Measurements from ENCODE around the gene BDH1.
A peak's percentile ranks its signal among the peaks of the same experiment; 100 is the strongest.

The BDH1 gene

GRCh38 chr3:197547306-197548011 lies 8.3 kb downstream of the BDH1 start:
- no peak for DNase-seq (ENCODE audit: low read depth)

GRCh38 chr3:197546307-197547085 lies 9.3 kb downstream of the BDH1 start:
- no peak for DNase-seq (ENCODE audit: low read depth)

GRCh38 chr3:197545571-197545970 lies 10.2 kb downstream of the BDH1 start:
- DNase-seq (ENCODE audit: low read depth), result no peak

- DNase-seq (ENCODE audit: low read depth), result no peak
Observed at GRCh38 chr3:197545101-197545500, 10.7 kb downstream of the BDH1 start.

- no peak for DNase-seq (ENCODE audit: low read depth)
Observed at GRCh38 chr3:197542741-197543454, 12.9 kb downstream of the BDH1 start.

GRCh38 chr3:197541756-197542539 lies 13.8 kb downstream of the BDH1 start:
- peak; percentile 47 for DNase-seq (ENCODE audit: low read depth)

GRCh38 chr3:197540961-197541377 lies 14.8 kb downstream of the BDH1 start:
- no peak for DNase-seq (ENCODE audit: low read depth)

GRCh38 chr3:197539651-197540051 lies 16.1 kb downstream of the BDH1 start:
- DNase-seq (ENCODE audit: low read depth), result no peak

GRCh38 chr3:197533927-197534725 lies 21.6 kb downstream of the BDH1 start:
- DNase-seq (ENCODE audit: low read depth), result no peak

GRCh38 chr3:197533396-197533795 lies 22.4 kb downstream of the BDH1 start:
- DNase-seq (ENCODE audit: low read depth), result no peak

- DNase-seq (ENCODE audit: low read depth), result no peak
Observed at GRCh38 chr3:197532388-197532787, 23.4 kb downstream of the BDH1 start.

GRCh38 chr3:197528190-197528589 lies 27.6 kb downstream of the BDH1 start:
- no peak for DNase-seq (ENCODE audit: low read depth)

- no peak for DNase-seq (ENCODE audit: low read depth)
Observed at GRCh38 chr3:197527569-197527968, 28.2 kb downstream of the BDH1 start.

- peak; percentile 51 for DNase-seq (ENCODE audit: low read depth)
Observed at GRCh38 chr3:197525706-197526105, 30.1 kb downstream of the BDH1 start.

GRCh38 chr3:197524128-197524527 lies 31.6 kb downstream of the BDH1 start:
- DNase-seq (ENCODE audit: low read depth), result no peak

- DNase-seq (ENCODE audit: low read depth), result no peak
Observed at GRCh38 chr3:197523526-197523925, 32.2 kb downstream of the BDH1 start.

- no peak for DNase-seq (ENCODE audit: low read depth)
Observed at GRCh38 chr3:197522881-197523441, 32.8 kb downstream of the BDH1 start.

- DNase-seq (ENCODE audit: low read depth), result no peak
Observed at GRCh38 chr3:197522183-197522715, 33.5 kb downstream of the BDH1 start.

GRCh38 chr3:197521277-197522182 lies 34.2 kb downstream of the BDH1 start:
- no peak for DNase-seq (ENCODE audit: low read depth)

Measured in ELR (cell line).